Vagina (tissue), 2 donors: Measurements from ENCODE around the gene KIRREL3.

Experiments used
- CTCF ChIP-seq, 3 experiments: fragments of 450-650 bp in 2 of 3; fragments of 200-600 bp in 1 of 3; sonication (generic) in 1 of 3; IDR thresholded peaks; one replicate each; pipeline ENCODE4 v1.5.1; 2017 to 2019; ENCODE audit warnings: antibody characterized with exemption in 3 of 3, mild to moderate bottlenecking in 2 of 3, moderate library complexity in 2 of 3
- POLR2A ChIP-seq, 2 donors: fragments of 450-650 bp; IDR thresholded peaks; one replicate each; pipeline ENCODE4 v1.6.1; 2017; ENCODE audit warnings: antibody characterized with exemption in 2 of 2, mild to moderate bottlenecking in 2 of 2, moderate library complexity in 2 of 2
- POLR2AphosphoS5 ChIP-seq, 2 donors: sonication (generic); formaldehyde crosslinking; IDR thresholded peaks; one replicate each; pipeline ENCODE4 v1.9.0; 2017; ENCODE audit warnings: antibody characterized with exemption in 2 of 2, mild to moderate bottlenecking in 2 of 2, low read depth in 1 of 2; ENCODE audit not compliant: insufficient read depth in 1 of 2

DNA sequence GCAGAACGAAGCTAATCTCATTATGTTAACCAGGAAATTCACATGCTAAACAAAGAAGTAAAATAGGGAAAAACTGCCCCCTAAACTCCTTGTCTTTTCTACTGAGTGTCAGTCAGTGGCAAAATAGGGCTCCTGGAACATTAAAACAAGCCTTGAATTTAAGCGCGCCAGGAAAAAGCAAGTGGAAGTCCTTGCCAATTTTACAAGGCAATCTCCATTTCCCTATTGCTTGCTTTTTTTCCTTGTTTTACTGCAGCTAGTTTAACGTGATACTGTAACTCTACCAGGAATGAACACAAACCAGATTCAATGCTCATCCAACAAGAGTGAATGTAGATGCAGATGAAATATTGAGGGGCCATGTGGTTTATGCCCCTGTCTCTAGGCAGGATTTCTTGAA, 28.1 kb upstream of the KIRREL3 start:
- TF ChIP-seq CTCF (IDR thresholded peaks at IDR 0.05): no peak
- no peak for TF ChIP-seq POLR2A (IDR thresholded peaks at IDR 0.05)
- TF ChIP-seq POLR2AphosphoS5 (IDR thresholded peaks at IDR 0.05; ENCODE audit: insufficient read depth in 1 of 2, low read depth in 1 of 2): no peak
